Heart left ventricle (tissue), 16 donors: Measurements from ENCODE around the gene CHN2. TPM values are rescaled to one million over a fixed set of nuclear protein-coding genes. Genes with fewer than 3 reads are reported as not detected.

Source experiments
- ATAC-seq, 4 donors: fragments of 200-7000 bp; cut with Tn5 transposase; one replicate each; pipeline ENCODE4 v1.9.1; 2020 to 2022; ENCODE audit warnings: moderate library complexity in 4 of 4, mild to moderate bottlenecking in 3 of 4, moderate number of reproducible peaks in 1 of 4
- DNase-seq, 5 donors: peaks; one replicate each; pipeline ENCODE4 v3.0.0-alpha.2; 2020
- H3K27ac ChIP-seq, 12 donors: fragments of 200-600 bp; sonication (generic) in 4 of 12; one replicate each; pipeline versions ENCODE4 v1.5.0 to v1.8.0; 2016 to 2022; ENCODE audit warnings: mild to moderate bottlenecking in 2 of 12
- H3K27me3 ChIP-seq, 9 donors: fragments of 200-600 bp; sonication (generic) in 2 of 9; one replicate each; pipeline versions ENCODE4 v1.5.1 to v1.8.0; 2016 to 2022; ENCODE audit warnings: mild to moderate bottlenecking in 3 of 9
- H3K36me3 ChIP-seq, 9 donors: fragments of 200-600 bp; sonication (generic) in 2 of 9; one replicate each; pipeline versions ENCODE4 v1.5.0 to v1.8.0; 2018 to 2022; ENCODE audit warnings: mild to moderate bottlenecking in 2 of 9
- H3K4me1 ChIP-seq, 12 donors: fragments of 200-600 bp; sonication (generic) in 4 of 12; one replicate each; pipeline versions ENCODE4 v1.5.0 to v1.8.0; 2016 to 2022; ENCODE audit warnings: mild to moderate bottlenecking in 3 of 12
- H3K4me3 ChIP-seq, 12 donors: fragments of 200-600 bp; sonication (generic) in 4 of 12; one replicate each; pipeline versions ENCODE4 v1.5.0 to v1.8.0; 2017 to 2022; ENCODE audit warnings: mild to moderate bottlenecking in 9 of 12, moderate library complexity in 4 of 12
- H3K9me3 ChIP-seq, 12 donors: fragments of 200-600 bp; sonication (generic) in 4 of 12; one replicate each; pipeline versions ENCODE4 v1.5.0 to v1.8.0; 2016 to 2022; ENCODE audit warnings: mild to moderate bottlenecking in 1 of 12
- POLR2A ChIP-seq, 2 donors: fragments of 450-650 bp; IDR thresholded peaks; one replicate each; pipeline ENCODE4 v1.6.1; 2017; ENCODE audit warnings: antibody characterized with exemption in 2 of 2, mild to moderate bottlenecking in 2 of 2, moderate library complexity in 2 of 2
- WGBS, 4 donors: extraction: QIAGEN DNeasy Blood & Tissue Kit in 2 of 4; methylation state at CpG; one replicate each; pipeline versions ENCODE4 v1.1.5 to v1.1.7; 2013 to 2018; 5-methylcytosine and 5-hydroxymethylcytosine counted together
- intact Hi-C, 10 donors: fragments of 100-400 bp; cut with DNase I; formaldehyde crosslinking; loops; one replicate each; pipeline versions ENCODE4 v1.11.1 to v1.14.2; 2022
- polyA plus RNA-seq, 2 donors: library from polyadenylated mRNA; stranded (reverse); fragments of 200-250 nt; gene quantifications; one replicate each; pipeline ENCODE4 v1.2.3, GENCODE V29; 2013
- total RNA-seq, 9 donors: library from RNA; depleted of rRNA in 2 of 9; stranded (reverse); fragments of >200 nt in 2 of 9; fragmentation: NEBNext Ultra II Directional in 3 of 9; extraction: Animal tissue kit (Norgen Biotek cat#: 25700) in 3 of 9; gene quantifications; one replicate each; pipeline versions ENCODE4 v1.1.0 to v1.2.4, GENCODE V29; 2016 to 2023
- TF ChIP-seq, protein P1 (sequence below), 12 donors: fragments of 200-600 bp; sonication (generic) in 4 of 12; IDR thresholded peaks; one replicate each; pipeline versions ENCODE4 v1.5.0 to v1.8.0; 2018 to 2022; ENCODE audit warnings: antibody characterized with exemption in 12 of 12, mild to moderate bottlenecking in 5 of 12
- donor health status: ischemic (EF 13 %, LVEDD 7.1; RV severe dilation, severe dysfunction).
- donor health status: healthy with polysubstance abuse.
- donor health status: DM: no; HTN: yes; CAD: no.
- donor health status: DM: no; HTN: no; CAD: no.
- donor health status: ischemic (EF 25% LVEDD 6.9; RV normal size, moderate dysfunction).
- donor health status: ischemic (EF 25% LVEDD 5.7; RV mildly dilated, moderate dysfunction).
- donor health status: healthy.
- donor health status: DM: yes; HTN: yes; CAD: no.
- donor health status: ischemic (EF 35%, LVEDD 5.7; RV mildly dilated, moderate dysfunction).
- donor health status: nonischemic (EF 11% LVEDD 7.7; RV severe dilation, severe dysfunction).
- donor health status: DM: yes; HTN: yes; CAD: no.
- donor health status: PGD.
- donor health status: ischemic (EF 29% LVEDD 5.4; RV normal size, mild dysfunction).
- donor health status: nonischemic (EF 23%, LVEDD 6.1; RV moderate dilation, normal function).

CHN2 gene
- total and polyA plus RNA-seq, 11 donors: 11.2 to 54.4 (median 33.6) TPM

GRCh38 chr7:29457141-29457561 is 262.6 kb downstream of the CHN2 start:
- DNase-seq (no peak), ATAC-seq (peak in 2 of 4 donors; percentile 35)
- no peaks in the 10 kb centered on the region for H3K36me3 ChIP-seq
- H3K27me3 ChIP-seq: no peaks in the 10 kb centered on the region
- no peak overlapping the region for H3K4me3 ChIP-seq
- intact Hi-C loops: no loop called here
- TF ChIP-seq, protein P1, sequence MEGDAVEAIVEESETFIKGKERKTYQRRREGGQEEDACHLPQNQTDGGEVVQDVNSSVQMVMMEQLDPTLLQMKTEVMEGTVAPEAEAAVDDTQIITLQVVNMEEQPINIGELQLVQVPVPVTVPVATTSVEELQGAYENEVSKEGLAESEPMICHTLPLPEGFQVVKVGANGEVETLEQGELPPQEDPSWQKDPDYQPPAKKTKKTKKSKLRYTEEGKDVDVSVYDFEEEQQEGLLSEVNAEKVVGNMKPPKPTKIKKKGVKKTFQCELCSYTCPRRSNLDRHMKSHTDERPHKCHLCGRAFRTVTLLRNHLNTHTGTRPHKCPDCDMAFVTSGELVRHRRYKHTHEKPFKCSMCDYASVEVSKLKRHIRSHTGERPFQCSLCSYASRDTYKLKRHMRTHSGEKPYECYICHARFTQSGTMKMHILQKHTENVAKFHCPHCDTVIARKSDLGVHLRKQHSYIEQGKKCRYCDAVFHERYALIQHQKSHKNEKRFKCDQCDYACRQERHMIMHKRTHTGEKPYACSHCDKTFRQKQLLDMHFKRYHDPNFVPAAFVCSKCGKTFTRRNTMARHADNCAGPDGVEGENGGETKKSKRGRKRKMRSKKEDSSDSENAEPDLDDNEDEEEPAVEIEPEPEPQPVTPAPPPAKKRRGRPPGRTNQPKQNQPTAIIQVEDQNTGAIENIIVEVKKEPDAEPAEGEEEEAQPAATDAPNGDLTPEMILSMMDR (IDR thresholded peaks at IDR 0.05): no peak
- TF ChIP-seq POLR2A (IDR thresholded peaks at IDR 0.05): no peak
- H3K4me1 ChIP-seq: peaks cover 0 to 19% (median 0%) of the 10 kb centered on the region in 12 donors
- no peaks in the 10 kb centered on the region for H3K9me3 ChIP-seq
- no peak overlapping the region for H3K27ac ChIP-seq
- WGBS, 4 donors: 47 to 56% (median 51%) methylated on average over 7 of the region's 7 CpGs

- 47 to 57% (median 49%) methylated on average over 7 of the region's 7 CpGs for whole genome bisulfite sequencing, 4 donors
- peak in 2 of 4 donors; percentile 46 to 57 for ATAC-seq
- DNase-seq: no peak
- TF ChIP-seq, protein P1 (IDR thresholded peaks at IDR 0.05): no peak
- no peak for TF ChIP-seq POLR2A (IDR thresholded peaks at IDR 0.05)
- intact Hi-C loops: no loop called here
- Histone ChIP-seq H3K36me3 (no peaks in the 10 kb centered on the region), H3K9me3 (no peaks in the 10 kb centered on the region), H3K4me1 (peaks cover 0 to 18% (median 0%) of the 10 kb centered on the region in 12 donors), H3K4me3 (no peak overlapping the region), H3K27ac (no peak overlapping the region), H3K27me3 (no peaks in the 10 kb centered on the region)
Observed at GRCh38 chr7:29457565-29458011, 263.0 kb downstream of the CHN2 start.

DNA sequence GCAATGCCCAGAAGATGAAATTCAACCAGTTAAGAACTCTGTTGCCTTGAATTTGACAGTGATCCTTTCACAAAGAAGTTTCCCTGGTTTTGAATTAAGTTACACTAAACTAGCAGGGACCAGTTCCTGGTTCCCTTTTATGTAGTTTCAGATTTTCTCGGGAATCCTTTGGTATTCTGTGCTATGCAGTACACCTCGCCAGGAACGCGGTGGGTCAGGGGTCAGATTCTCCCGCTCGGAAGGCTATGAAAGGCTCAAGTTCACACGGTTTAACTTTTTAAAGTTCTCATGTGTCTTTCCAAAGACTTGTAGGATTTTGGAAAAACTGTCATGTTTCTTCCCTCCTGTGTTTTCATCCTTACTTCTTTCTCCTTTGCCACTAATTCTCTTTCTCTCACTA is 264.4 kb downstream of the CHN2 start:
- DNase-seq: no peak
- intact Hi-C loops: no loop called here
- Histone ChIP-seq H3K27me3 (no peaks in the 10 kb centered on the region), H3K4me3 (no peak overlapping the region), H3K9me3 (no peaks in the 10 kb centered on the region), H3K4me1 (peaks cover 0 to 28% (median 1%) of the 10 kb centered on the region in 12 donors), H3K36me3 (no peaks in the 10 kb centered on the region), H3K27ac (no peak overlapping the region)
- no peak for ATAC-seq
- WGBS, 4 donors: 75 to 96% (median 90%) methylated on average over 7 of the region's 7 CpGs
- no peak for TF ChIP-seq POLR2A (IDR thresholded peaks at IDR 0.05)
- TF ChIP-seq, protein P1 (IDR thresholded peaks at IDR 0.05): no peak

DNA sequence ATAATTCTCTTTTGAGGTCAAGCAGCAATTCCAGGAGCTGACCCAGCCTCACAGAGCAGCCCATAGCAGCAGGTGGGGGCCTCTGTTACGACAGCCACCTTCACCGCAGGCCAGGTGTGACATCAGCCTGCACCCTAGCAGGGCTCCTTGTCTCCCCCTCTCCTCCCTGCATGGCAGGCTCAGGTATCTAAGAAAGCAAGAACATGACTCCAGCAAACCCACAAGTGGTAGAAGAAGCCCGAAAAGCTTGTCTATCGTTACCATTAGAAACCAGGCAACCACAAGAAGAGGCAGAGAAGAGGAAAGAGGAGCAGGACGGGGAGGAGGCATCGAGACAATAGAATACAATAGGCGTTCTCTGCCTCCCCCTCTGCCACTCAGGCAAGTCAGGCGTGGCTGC is 265.0 kb downstream of the CHN2 start:
- 85 to 94% (median 91%) methylated on average over 8 of the region's 8 CpGs for WGBS, 4 donors
- H3K4me3 ChIP-seq: no peak overlapping the region
- intact Hi-C loops: no loop called here
- ATAC-seq: no peak
- no peak overlapping the region for H3K27ac ChIP-seq
- no peak for TF ChIP-seq POLR2A (IDR thresholded peaks at IDR 0.05)
- TF ChIP-seq, protein P1 (IDR thresholded peaks at IDR 0.05): no peak
- H3K4me1 ChIP-seq: peaks cover 0 to 33% (median 1%) of the 10 kb centered on the region in 12 donors
- H3K27me3 ChIP-seq: no peaks in the 10 kb centered on the region
- H3K36me3 ChIP-seq: no peaks in the 10 kb centered on the region
- no peak for DNase-seq
- no peaks in the 10 kb centered on the region for H3K9me3 ChIP-seq
